B cell (primary cell): ENCODE results near the gene MBP. TPM values are rescaled to one million over a fixed set of nuclear protein-coding genes. Genes with fewer than 3 reads are reported as not detected.

Source experiments
- ATAC-seq: fragments of 200-7000 bp; cut with Tn5 transposase; one replicate; pipeline ENCODE4 v1.10.0; 2021; ENCODE audit warnings: low read depth, mild to moderate bottlenecking, moderate number of reproducible peaks, moderate library complexity
- CTCF ChIA-PET: fragments of 350-600 bp; sonication (Branson Sonifier 250); formaldehyde crosslinking; loops from one replicate; lab custom pipeline; 2021; ENCODE audit warnings: antibody characterized with exemption, inconsistent platforms; lab: Charles Lee
- POLR2A ChIA-PET: fragments of 350-600 bp; sonication (Branson Sonifier 250); formaldehyde crosslinking; loops from one replicate; lab custom pipeline; 2021; ENCODE audit warnings: antibody characterized with exemption; lab: Charles Lee
- DNase-seq: peaks from one replicate; pipeline ENCODE4 v3.0.0; 2013
- H2AFZ ChIP-seq: 2 replicates; pipeline ENCODE4 v1.6.1; 2012; ENCODE audit warnings: mild to moderate bottlenecking, low read depth, low read length; ENCODE audit not compliant: insufficient read depth, poor library complexity, severe bottlenecking
- H3K27ac ChIP-seq, 2 donors: 1 replicate in 1 of 2; 2 replicates in 1 of 2; pipeline ENCODE4 v1.5.1; 2012 to 2013; ENCODE audit warnings: low read length in 2 of 2, mild to moderate bottlenecking in 2 of 2, moderate library complexity in 1 of 2
- H3K27me3 ChIP-seq, 4 experiments: fragments of 200-600 bp in 1 of 4; sonication (generic) in 1 of 4; replicated peaks in 1 of 4; 1 replicate in 2 of 4; 2 replicates in 2 of 4; pipeline versions ENCODE4 v1.6.1 to v1.7.0; 2013 to 2016; ENCODE audit warnings: low read length in 3 of 4, mild to moderate bottlenecking in 2 of 4, mixed read lengths in 1 of 4, moderate library complexity in 1 of 4; ENCODE audit not compliant: insufficient read depth in 4 of 4, control insufficient read depth in 3 of 4; ENCODE audit errors: control extremely low read depth in 1 of 4
- H3K36me3 ChIP-seq, 2 experiments: replicated peaks in 1 of 2; 1 replicate in 1 of 2; 2 replicates in 1 of 2; pipeline versions ENCODE4 v1.6.1 to v1.7.1; 2013; ENCODE audit warnings: low read length in 1 of 2; ENCODE audit not compliant: insufficient read depth in 2 of 2, control insufficient read depth in 1 of 2; ENCODE audit errors: control extremely low read depth in 1 of 2, extremely low read depth in 1 of 2
- H3K4me1 ChIP-seq, 2 donors: fragments of 200-600 bp in 1 of 2; sonication (generic) in 1 of 2; 1 replicate in 1 of 2; 2 replicates in 1 of 2; pipeline versions ENCODE4 v1.5.1 to v1.6.1; 2013 to 2017; ENCODE audit warnings: low read length in 2 of 2; ENCODE audit not compliant: control insufficient read depth in 2 of 2, insufficient read depth in 2 of 2
- H3K4me2 ChIP-seq: replicated peaks from 2 replicates; pipeline ENCODE3; 2012; ENCODE audit warnings: mild to moderate bottlenecking, low read depth, low read length; ENCODE audit not compliant: poor library complexity, severe bottlenecking
- H3K4me3 ChIP-seq, 5 experiments: fragments of 200-600 bp in 1 of 5; sonication (generic) in 1 of 5; 1 replicate in 3 of 5; 2 replicates in 2 of 5; pipeline versions ENCODE4 v1.5.1 to v1.7.0; 2011 to 2016; ENCODE audit warnings: low read length in 4 of 5, mild to moderate bottlenecking in 4 of 5, low read depth in 2 of 5, control low read depth in 1 of 5, moderate library complexity in 1 of 5; ENCODE audit not compliant: insufficient read depth in 1 of 5; ENCODE audit errors: control extremely low read depth in 1 of 5, extremely low read depth in 1 of 5
- H3K79me2 ChIP-seq: fragments of 200-600 bp; sonication (generic); one replicate; pipeline ENCODE4 v1.6.0; 2016; ENCODE audit warnings: low read length; ENCODE audit not compliant: control insufficient read depth, insufficient read depth
- H3K9ac ChIP-seq: fragments of 200-600 bp; sonication (generic); 2 replicates; pipeline ENCODE4 v1.6.1; 2017; ENCODE audit warnings: mild to moderate bottlenecking, low read length, moderate library complexity
- H3K9me3 ChIP-seq, 3 donors: one replicate each; pipeline versions ENCODE4 v1.6.1 to v1.7.1; 2013; ENCODE audit warnings: low read length in 2 of 3; ENCODE audit not compliant: control insufficient read depth in 2 of 3, insufficient read depth in 1 of 3; ENCODE audit errors: control extremely low read depth in 1 of 3
- H4K20me1 ChIP-seq: 2 replicates; pipeline ENCODE4 v1.6.0; 2012; ENCODE audit warnings: mild to moderate bottlenecking, low read length; ENCODE audit not compliant: insufficient read depth, control insufficient read depth, poor library complexity, severe bottlenecking
- H3K27ac Mint-ChIP-seq: one replicate; pipeline ENCODE4 v1.8.0; 2021; ENCODE audit warnings: mixed read lengths
- H3K27me3 Mint-ChIP-seq: one replicate; pipeline ENCODE4 v1.8.0; 2021; ENCODE audit warnings: mixed read lengths
- H3K4me1 Mint-ChIP-seq: one replicate; pipeline ENCODE4 v1.8.0; 2021; ENCODE audit warnings: mixed read lengths
- H3K4me3 Mint-ChIP-seq: one replicate; pipeline ENCODE4 v1.8.0; 2021; ENCODE audit warnings: mixed read lengths
- H3K9me3 Mint-ChIP-seq: one replicate; pipeline ENCODE4 v1.8.0; 2022; ENCODE audit warnings: mixed read lengths; ENCODE audit not compliant: insufficient read depth
- EZH2 ChIP-seq: IDR thresholded peaks from 2 replicates; pipeline ENCODE4 v1.6.1; 2012; ENCODE audit warnings: borderline replicate concordance, low read depth, mild to moderate bottlenecking, moderate library complexity, low read length; ENCODE audit not compliant: insufficient read depth, poor library complexity, severe bottlenecking
- WGBS: methylation state at CpG from one replicate; pipeline ENCODE4 v1.1.5; 2013; ENCODE audit warnings: missing lambda C conversion rate; ENCODE audit not compliant: insufficient coverage; 5-methylcytosine and 5-hydroxymethylcytosine counted together
- intact Hi-C: fragments of 100-400 bp; cut with micrococcal nuclease; formaldehyde crosslinking; loops from one replicate; pipeline ENCODE4 v1.10.0; 2022
- polyA plus RNA-seq: library from polyadenylated mRNA; depleted of rRNA; stranded (reverse); fragments of >200 nt; gene quantifications from 2 replicates; pipeline ENCODE4 v1.2.3, GENCODE V29; 2012
- total RNA-seq, 2 donors: library from RNA; stranded (reverse); fragments of 120-200 nt in 1 of 2; gene quantifications; 1 replicate in 1 of 2; 2 replicates in 1 of 2; pipeline versions ENCODE4 v1.2.3 to v1.2.4, GENCODE V29; 2013 to 2022
- TF ChIP-seq, protein P1 (sequence below): fragments of 200-600 bp; IDR thresholded peaks from one replicate; pipeline ENCODE4 v1.8.0; 2022; ENCODE audit warnings: antibody characterized with exemption, mild to moderate bottlenecking

Gene MBP
- total and polyA plus RNA-seq, 2 donors (not counting 1 experiment from before 2014, with no cell fraction given): 30.1 to 192 TPM

DNA sequence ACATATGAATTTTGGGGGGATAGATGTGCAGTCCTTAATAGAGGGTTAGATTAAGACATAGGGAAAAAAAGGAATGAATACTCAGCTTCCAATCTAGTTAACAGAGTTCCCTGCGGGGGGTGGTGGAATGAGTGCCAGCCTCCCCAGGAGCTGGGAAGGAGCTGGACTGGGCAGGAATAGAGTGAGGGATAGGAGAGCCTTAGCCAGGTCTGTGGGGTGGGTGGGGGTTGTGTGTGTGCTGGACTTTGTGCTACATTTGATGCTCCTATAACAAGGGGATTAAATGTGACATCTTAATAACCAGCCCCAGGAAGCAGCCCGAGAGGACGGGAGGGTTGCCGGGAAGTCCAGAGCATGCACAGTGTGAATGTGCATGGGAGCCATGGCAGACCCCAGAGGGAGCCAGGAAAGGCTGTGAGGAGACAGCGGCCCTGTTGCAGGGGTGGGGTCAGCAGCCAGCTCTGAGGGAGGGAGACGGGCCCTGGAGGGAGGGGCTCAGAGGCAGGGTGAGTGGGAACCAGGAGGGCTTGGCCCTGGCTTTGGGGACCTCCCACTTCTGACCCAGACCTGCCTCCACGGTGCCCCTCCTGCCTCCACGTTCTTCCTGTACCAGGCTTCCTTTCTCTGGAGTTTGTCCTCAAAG lies 3.6 kb upstream of the MBP start:
- Histone ChIP-seq H3K36me3 (no peaks in the 10 kb centered on the region), H3K79me2 (peaks cover 10% of the 10 kb centered on the region), H2AFZ (no peak overlapping the region), H3K9me3 (peaks cover 0 to 7% (median 0%) of the 10 kb centered on the region in 3 donors), H3K4me1 (peaks cover 19 to 24% of the 10 kb centered on the region in 2 donors), H3K27me3 (no peaks in the 10 kb centered on the region), H3K4me2 (no peak overlapping the region), H3K27ac (no peak overlapping the region), H3K4me3 (no peak overlapping the region), H4K20me1 (peaks cover 4% of the 10 kb centered on the region), H3K9ac (no peak overlapping the region)
- ChIA-PET CTCF (interaction anchor here (1.1 to 4.1 kb wide), 2 partner anchors 75 to 82 kb away, joined by 3 to 16 read pairs; no protein-coding TSS in a partner anchor), POLR2A (no interaction called here)
- no peak for DNase-seq
- intact Hi-C loops: no loop called here
- no peaks in the 10 kb centered on the region for H3K27me3 Mint-ChIP-seq
- H3K9me3 Mint-ChIP-seq: no peaks in the 10 kb centered on the region
- H3K4me3 Mint-ChIP-seq: no peak overlapping the region
- WGBS: 90% methylated on average over 4 of the region's 8 CpGs
- TF ChIP-seq, protein P1, sequence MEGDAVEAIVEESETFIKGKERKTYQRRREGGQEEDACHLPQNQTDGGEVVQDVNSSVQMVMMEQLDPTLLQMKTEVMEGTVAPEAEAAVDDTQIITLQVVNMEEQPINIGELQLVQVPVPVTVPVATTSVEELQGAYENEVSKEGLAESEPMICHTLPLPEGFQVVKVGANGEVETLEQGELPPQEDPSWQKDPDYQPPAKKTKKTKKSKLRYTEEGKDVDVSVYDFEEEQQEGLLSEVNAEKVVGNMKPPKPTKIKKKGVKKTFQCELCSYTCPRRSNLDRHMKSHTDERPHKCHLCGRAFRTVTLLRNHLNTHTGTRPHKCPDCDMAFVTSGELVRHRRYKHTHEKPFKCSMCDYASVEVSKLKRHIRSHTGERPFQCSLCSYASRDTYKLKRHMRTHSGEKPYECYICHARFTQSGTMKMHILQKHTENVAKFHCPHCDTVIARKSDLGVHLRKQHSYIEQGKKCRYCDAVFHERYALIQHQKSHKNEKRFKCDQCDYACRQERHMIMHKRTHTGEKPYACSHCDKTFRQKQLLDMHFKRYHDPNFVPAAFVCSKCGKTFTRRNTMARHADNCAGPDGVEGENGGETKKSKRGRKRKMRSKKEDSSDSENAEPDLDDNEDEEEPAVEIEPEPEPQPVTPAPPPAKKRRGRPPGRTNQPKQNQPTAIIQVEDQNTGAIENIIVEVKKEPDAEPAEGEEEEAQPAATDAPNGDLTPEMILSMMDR: no peak
- TF ChIP-seq EZH2: no peak
- H3K4me1 Mint-ChIP-seq: peaks cover 42% of the 10 kb centered on the region
- peak overlapping the region; percentile 78 for H3K27ac Mint-ChIP-seq
- no peak for ATAC-seq
